Neural progenitor cell (in vitro differentiated cells): ENCODE measurements around the gene ZCCHC18.

ENCODE experiments used
- EZH2 ChIP-seq: fragments of 200-600 bp; sonication (generic); IDR thresholded peaks from 2 replicates; pipeline ENCODE4 v1.6.1; 2017; ENCODE audit warnings: antibody characterized with exemption, mild to moderate bottlenecking, moderate library complexity
- TF ChIP-seq, protein P1 (sequence below): fragments of 200-600 bp; sonication (generic); IDR thresholded peaks from 2 replicates; pipeline ENCODE4 v1.5.1; 2017; ENCODE audit warnings: antibody characterized with exemption, mild to moderate bottlenecking

DNA sequence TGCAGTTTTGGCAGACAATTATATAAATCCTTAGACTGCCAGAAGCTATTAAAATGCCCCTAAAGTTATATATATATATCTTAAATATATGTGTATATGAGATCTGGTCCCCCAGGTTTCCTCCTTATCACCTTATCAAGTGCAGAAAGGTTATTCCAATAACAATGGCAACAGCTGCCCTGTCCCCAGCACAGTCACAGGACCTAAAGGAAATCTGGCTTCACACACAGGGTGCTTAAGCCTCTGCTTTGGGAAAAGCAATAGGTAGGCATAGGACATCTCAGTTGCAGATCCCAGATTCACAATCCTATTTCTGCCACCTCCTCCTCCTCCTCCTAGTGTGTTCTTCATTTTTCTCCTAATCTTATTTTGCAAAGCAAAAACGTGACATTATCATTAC is 38.7 kb downstream of the ZCCHC18 start:
- TF ChIP-seq, protein P1, sequence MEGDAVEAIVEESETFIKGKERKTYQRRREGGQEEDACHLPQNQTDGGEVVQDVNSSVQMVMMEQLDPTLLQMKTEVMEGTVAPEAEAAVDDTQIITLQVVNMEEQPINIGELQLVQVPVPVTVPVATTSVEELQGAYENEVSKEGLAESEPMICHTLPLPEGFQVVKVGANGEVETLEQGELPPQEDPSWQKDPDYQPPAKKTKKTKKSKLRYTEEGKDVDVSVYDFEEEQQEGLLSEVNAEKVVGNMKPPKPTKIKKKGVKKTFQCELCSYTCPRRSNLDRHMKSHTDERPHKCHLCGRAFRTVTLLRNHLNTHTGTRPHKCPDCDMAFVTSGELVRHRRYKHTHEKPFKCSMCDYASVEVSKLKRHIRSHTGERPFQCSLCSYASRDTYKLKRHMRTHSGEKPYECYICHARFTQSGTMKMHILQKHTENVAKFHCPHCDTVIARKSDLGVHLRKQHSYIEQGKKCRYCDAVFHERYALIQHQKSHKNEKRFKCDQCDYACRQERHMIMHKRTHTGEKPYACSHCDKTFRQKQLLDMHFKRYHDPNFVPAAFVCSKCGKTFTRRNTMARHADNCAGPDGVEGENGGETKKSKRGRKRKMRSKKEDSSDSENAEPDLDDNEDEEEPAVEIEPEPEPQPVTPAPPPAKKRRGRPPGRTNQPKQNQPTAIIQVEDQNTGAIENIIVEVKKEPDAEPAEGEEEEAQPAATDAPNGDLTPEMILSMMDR = no peak
- no peak for TF ChIP-seq EZH2
